Prostate gland (tissue), 2 donors: ENCODE measurements around the gene NXT2. TPM values are rescaled to one million over a fixed set of nuclear protein-coding genes. Genes with fewer than 3 reads are reported as not detected.

Experiments used
- DNase-seq: peaks from one replicate; pipeline ENCODE4 v3.0.0-alpha.2; 2019; ENCODE audit warnings: low spot score
- H3K27ac ChIP-seq, 2 donors: fragments of 200-600 bp; sonication (generic); 2 replicates each; pipeline ENCODE4 v1.5.1; 2017 to 2019
- H3K27me3 ChIP-seq: fragments of 200-600 bp; sonication (generic); replicated peaks from 2 replicates; pipeline ENCODE4 v1.5.1; 2019; ENCODE audit not compliant: insufficient read depth
- H3K36me3 ChIP-seq, 2 donors: fragments of 200-600 bp; sonication (generic); 1 replicate in 1 of 2; 2 replicates in 1 of 2; pipeline versions ENCODE4 v1.5.1 to v1.8.1; 2017 to 2019
- H3K4me1 ChIP-seq: fragments of 200-600 bp; sonication (generic); replicated peaks from 2 replicates; pipeline ENCODE4 v1.5.1; 2019
- H3K4me3 ChIP-seq, 2 donors: fragments of 200-600 bp; sonication (generic); 2 replicates each; pipeline ENCODE4 v1.5.1; 2017 to 2019
- H3K9me3 ChIP-seq: fragments of 200-600 bp; sonication (generic); 2 replicates; pipeline ENCODE4 v1.5.1; 2017
- CTCF ChIP-seq, 4 experiments: fragments of 200-600 bp in 2 of 4; fragments of 450-650 bp in 2 of 4; sonication (generic) in 2 of 4; IDR thresholded peaks; 1 replicate in 3 of 4; 2 replicates in 1 of 4; pipeline ENCODE4 v1.5.1; 2016 to 2019; ENCODE audit warnings: antibody characterized with exemption in 4 of 4, mild to moderate bottlenecking in 2 of 4, moderate library complexity in 2 of 4
- POLR2A ChIP-seq: fragments of 450-650 bp; IDR thresholded peaks from one replicate; pipeline ENCODE4 v1.6.1; 2016; ENCODE audit warnings: antibody characterized with exemption, mild to moderate bottlenecking
- POLR2AphosphoS5 ChIP-seq: sonication (generic); formaldehyde crosslinking; IDR thresholded peaks from one replicate; pipeline ENCODE4 v1.6.1; 2017; ENCODE audit warnings: antibody characterized with exemption
- WGBS: methylation state at CpG from one replicate; pipeline ENCODE4 v1.1.5; 2018; 5-methylcytosine and 5-hydroxymethylcytosine counted together
- intact Hi-C: fragments of 100-400 bp; cut with DNase I; formaldehyde crosslinking; loops from one replicate; pipeline ENCODE4 v1.14.2; 2022
- total RNA-seq, 2 donors: library from RNA; depleted of rRNA; stranded (reverse); fragments of >200 nt; gene quantifications; one replicate each; pipeline ENCODE4 v1.1.0, GENCODE V29; 2016

The NXT2 gene
- total RNA-seq, 2 donors from 2014 or later: 11.0 to 55.2 TPM

GRCh38 chrX:109508915-109509314 is 27.7 kb upstream of the NXT2 start:
- DNase-seq: no peak
- Histone ChIP-seq H3K36me3 (no peaks in the 10 kb centered on the region), H3K27me3 (no peaks in the 10 kb centered on the region), H3K9me3 (no peaks in the 10 kb centered on the region), H3K27ac (no peak overlapping the region), H3K4me3 (no peak overlapping the region), H3K4me1 (no peaks in the 10 kb centered on the region)
- intact Hi-C loops: no loop called here
- TF ChIP-seq POLR2A (no peak), POLR2AphosphoS5 (no peak), CTCF (IDR thresholded peaks at IDR 0.05) (no peak)

GRCh38 chrX:109511113-109511512 is 25.5 kb upstream of the NXT2 start:
- no peak overlapping the region for H3K4me3 ChIP-seq
- no peak for DNase-seq
- H3K36me3 ChIP-seq: no peaks in the 10 kb centered on the region
- no peaks in the 10 kb centered on the region for H3K27me3 ChIP-seq
- 67% methylated on average over 1 of the region's 1 CpG for WGBS
- H3K4me1 ChIP-seq: no peaks in the 10 kb centered on the region
- H3K9me3 ChIP-seq: no peaks in the 10 kb centered on the region
- intact Hi-C loops: no loop called here
- H3K27ac ChIP-seq: no peak overlapping the region
- TF ChIP-seq CTCF (IDR thresholded peaks at IDR 0.05) (no peak), POLR2AphosphoS5 (no peak), POLR2A (no peak)

- Histone ChIP-seq H3K9me3 (no peaks in the 10 kb centered on the region), H3K27me3 (no peaks in the 10 kb centered on the region), H3K4me3 (no peak overlapping the region), H3K27ac (no peak overlapping the region), H3K4me1 (no peaks in the 10 kb centered on the region), H3K36me3 (no peaks in the 10 kb centered on the region)
- WGBS: 76% methylated on average over 1 of the region's 1 CpG
- intact Hi-C loops: no loop called here
- TF ChIP-seq CTCF (IDR thresholded peaks at IDR 0.05): no peak
- TF ChIP-seq POLR2A: no peak
- TF ChIP-seq POLR2AphosphoS5: no peak
- DNase-seq: no peak
Measured at GRCh38 chrX:109519001-109519400, 17.6 kb upstream of the NXT2 start.

GRCh38 chrX:109533005-109533404 is 3.6 kb upstream of the NXT2 start:
- TF ChIP-seq CTCF (IDR thresholded peaks at IDR 0.05) (no peak), POLR2AphosphoS5 (no peak), POLR2A (no peak)
- no peaks in the 10 kb centered on the region for H3K27me3 ChIP-seq
- H3K4me3 ChIP-seq: no peak overlapping the region
- 69% methylated on average over 1 of the region's 1 CpG for WGBS
- H3K27ac ChIP-seq: no peak overlapping the region
- H3K36me3 ChIP-seq: no peaks in the 10 kb centered on the region
- intact Hi-C loops: no loop called here
- H3K9me3 ChIP-seq: no peaks in the 10 kb centered on the region
- H3K4me1 ChIP-seq: no peaks in the 10 kb centered on the region
- DNase-seq: no peak

GRCh38 chrX:109533631-109534030 is 3.0 kb upstream of the NXT2 start:
- intact Hi-C loops: no loop called here

More at GRCh38 chrX:109533631-109534030, 3.0 kb upstream of the NXT2 start:
- no peaks in the 10 kb centered on the region for H3K27me3 ChIP-seq
- TF ChIP-seq CTCF (IDR thresholded peaks at IDR 0.05) (no peak), POLR2AphosphoS5 (no peak), POLR2A (no peak)
- no peaks in the 10 kb centered on the region for H3K9me3 ChIP-seq
- DNase-seq: no peak
- H3K4me3 ChIP-seq: no peak overlapping the region
- H3K27ac ChIP-seq: no peak overlapping the region
- 91% methylated on average over 2 of the region's 2 CpGs for WGBS
- no peaks in the 10 kb centered on the region for H3K4me1 ChIP-seq
- H3K36me3 ChIP-seq: no peaks in the 10 kb centered on the region
